Fibroblast of pulmonary artery (primary cell): ENCODE measurements around the gene LPP.

Experiments used
- DNase-seq: peaks from one replicate; pipeline ENCODE4 v3.0.0-alpha.2; 2010; ENCODE audit warnings: low read depth
- H3K4me3 ChIP-seq: replicated peaks from 2 replicates; pipeline ENCODE4 v1.5.1; 2011; ENCODE audit warnings: low read depth, mild to moderate bottlenecking, control low read depth, low read length, moderate library complexity
- TF ChIP-seq, protein P1 (sequence below): IDR thresholded peaks from 2 replicates; pipeline ENCODE4 v1.5.1; 2011; ENCODE audit warnings: mild to moderate bottlenecking, control low read depth, low read length, inconsistent platforms; ENCODE audit errors: missing control alignments

LPP gene

DNA sequence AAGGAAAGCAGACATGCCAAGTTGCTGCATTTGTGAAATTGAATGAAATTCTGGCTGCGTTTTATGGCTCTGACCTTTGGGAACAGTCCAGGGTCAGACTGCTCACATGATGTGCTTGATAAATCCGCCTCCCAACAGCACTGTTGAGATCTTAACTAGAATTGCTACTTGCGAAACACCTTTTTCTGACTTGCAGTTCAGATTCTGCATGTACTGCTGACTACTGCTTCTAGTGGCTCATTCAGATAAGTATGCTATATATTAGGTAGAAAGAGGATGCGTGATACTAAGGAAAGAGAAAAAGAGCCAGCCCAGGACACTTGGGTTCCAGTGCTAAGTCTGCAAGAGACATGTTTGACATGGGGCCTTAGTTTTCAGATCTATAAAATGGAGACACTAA, 129.4 kb downstream of the LPP start:
- peak; percentile 71 for DNase-seq
- TF ChIP-seq, protein P1, sequence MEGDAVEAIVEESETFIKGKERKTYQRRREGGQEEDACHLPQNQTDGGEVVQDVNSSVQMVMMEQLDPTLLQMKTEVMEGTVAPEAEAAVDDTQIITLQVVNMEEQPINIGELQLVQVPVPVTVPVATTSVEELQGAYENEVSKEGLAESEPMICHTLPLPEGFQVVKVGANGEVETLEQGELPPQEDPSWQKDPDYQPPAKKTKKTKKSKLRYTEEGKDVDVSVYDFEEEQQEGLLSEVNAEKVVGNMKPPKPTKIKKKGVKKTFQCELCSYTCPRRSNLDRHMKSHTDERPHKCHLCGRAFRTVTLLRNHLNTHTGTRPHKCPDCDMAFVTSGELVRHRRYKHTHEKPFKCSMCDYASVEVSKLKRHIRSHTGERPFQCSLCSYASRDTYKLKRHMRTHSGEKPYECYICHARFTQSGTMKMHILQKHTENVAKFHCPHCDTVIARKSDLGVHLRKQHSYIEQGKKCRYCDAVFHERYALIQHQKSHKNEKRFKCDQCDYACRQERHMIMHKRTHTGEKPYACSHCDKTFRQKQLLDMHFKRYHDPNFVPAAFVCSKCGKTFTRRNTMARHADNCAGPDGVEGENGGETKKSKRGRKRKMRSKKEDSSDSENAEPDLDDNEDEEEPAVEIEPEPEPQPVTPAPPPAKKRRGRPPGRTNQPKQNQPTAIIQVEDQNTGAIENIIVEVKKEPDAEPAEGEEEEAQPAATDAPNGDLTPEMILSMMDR, result peak; percentile 37
- H3K4me3 ChIP-seq, result no peak overlapping the region

GRCh38 chr3:188284455-188285212, 130.7 kb downstream of the LPP start:
- TF ChIP-seq, protein P1, result no peak
- DNase-seq, result no peak

GRCh38 chr3:188286087-188286513, 132.1 kb downstream of the LPP start:
- TF ChIP-seq, protein P1, result no peak
- DNase-seq, result peak; percentile 97
- H3K4me3 ChIP-seq, result no peak overlapping the region

More at GRCh38 chr3:188284455-188285212, 130.7 kb downstream of the LPP start:
- H3K4me3 ChIP-seq, result no peak overlapping the region

DNA sequence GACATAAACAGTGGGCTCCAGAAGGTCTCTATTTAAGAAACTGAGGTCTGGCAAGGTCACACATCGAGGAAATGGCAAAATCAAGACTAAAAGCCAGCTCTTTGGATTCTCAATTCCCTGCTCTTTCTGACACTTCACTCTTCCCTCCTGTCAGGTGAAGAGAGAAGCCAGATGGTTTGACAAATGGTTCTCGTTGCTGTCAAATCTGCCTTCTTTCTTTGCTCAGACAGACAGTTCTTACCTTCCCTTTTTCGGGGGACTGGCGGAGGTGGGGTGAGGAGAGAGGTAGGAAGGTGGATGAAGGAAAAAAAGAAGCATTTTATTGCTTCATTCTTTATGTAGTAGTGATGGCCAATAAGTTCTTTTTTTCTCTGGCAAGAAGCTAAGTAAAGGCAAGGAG, 133.4 kb downstream of the LPP start:
- DNase-seq, result no peak
- H3K4me3 ChIP-seq, result no peak overlapping the region
- TF ChIP-seq, protein P1, result no peak

GRCh38 chr3:188287762-188288505, 134.0 kb downstream of the LPP start:
- no peak for DNase-seq
- TF ChIP-seq, protein P1, result no peak

GRCh38 chr3:188292251-188292650, 138.3 kb downstream of the LPP start:
- TF ChIP-seq, protein P1, result no peak
- no peak for DNase-seq
- no peak overlapping the region for H3K4me3 ChIP-seq

More at GRCh38 chr3:188287762-188288505, 134.0 kb downstream of the LPP start:
- no peak overlapping the region for H3K4me3 ChIP-seq
